PFSK-1 (cell line): ENCODE measurements around the gene KLHL22.

Experiments used
- POLR2AphosphoS5 ChIP-seq: IDR thresholded peaks from 2 replicates; pipeline ENCODE4 v1.6.1; 2012; ENCODE audit warnings: low read depth, mild to moderate bottlenecking, control low read depth, low read length, moderate library complexity
- REST ChIP-seq, 2 experiments: IDR thresholded peaks; 2 replicates each; pipeline versions ENCODE4 v1.6.1 to v1.8.0; 2011 to 2012; ENCODE audit warnings: low read depth in 2 of 2, low read length in 2 of 2, control low read depth in 1 of 2, inconsistent platforms in 1 of 2, mild to moderate bottlenecking in 1 of 2, moderate library complexity in 1 of 2; ENCODE audit not compliant: insufficient read depth in 1 of 2

GRCh38 chr22:20453222-20453621 is 42.4 kb downstream of the KLHL22 start:
- no peak for TF ChIP-seq REST (IDR thresholded peaks at IDR 0.05; ENCODE audit: insufficient read depth in 1 of 2, low read depth in 2 of 2, low read length in 2 of 2)
- no peak for TF ChIP-seq POLR2AphosphoS5
